Smooth muscle cell of the pulmonary artery (primary cell): ENCODE data around the gene CORO2A. TPM values are rescaled to one million over a fixed set of nuclear protein-coding genes. Genes with fewer than 3 reads are reported as not detected.

Experiments used
- total RNA-seq: library from RNA; depleted of rRNA; stranded (reverse); fragments of >200 nt; gene quantifications from 2 replicates; pipeline ENCODE4 v1.2.3, GENCODE V29; 2014

The CORO2A gene
- total RNA-seq: 0.26 and 0.73 TPM in 2 replicates

GRCh38 chr9:98192503-98193335 is at the start of gene CORO2A:
CORO2A (minus strand) TSS chr9:98192637; CDS start chr9:98157660, 34,977 bp downstream.

GRCh38 chr9:98118640-98119601 is 73.5 kb downstream of the CORO2A start, which contains the start of gene TRIM14:
TRIM14 (minus strand) TSS chr9:98119222; CDS start chr9:98119188, 34 bp downstream.

Other genes starting within 250 kb of the CORO2A start
- 9.2 and 12.9 TPM in 2 replicates for gene ANP32B, start 209.3 kb downstream of the CORO2A start, total RNA-seq
- 39.6 and 42.0 TPM in 2 replicates for gene NANS, start 135.9 kb downstream of the CORO2A start, total RNA-seq
- 2.6 and 7.3 TPM in 2 replicates for gene TRIM14, start 73.4 kb downstream of the CORO2A start, total RNA-seq
- gene TBC1D2, start 63.0 kb upstream of the CORO2A start, total RNA-seq: 17.6 and 25.4 TPM in 2 replicates